GM21367 (cell line): ENCODE results near the gene TEX2.

ENCODE experiments used
- ATAC-seq: cut with Tn5 transposase; IDR thresholded peaks from one replicate; pipeline ENCODE4 v1.9.1; 2021; ENCODE audit not compliant: unreplicated experiment

Gene TEX2

GRCh38 chr17:64263000-64263766 lies at the start of gene TEX2:
Gene TEX2, minus strand, starts transcription at chr17:64263260. Its CDS starts 49,043 bp downstream, at chr17:64214217.
- peak; percentile 83 for ATAC-seq

- ATAC-seq = no peak
Measured at GRCh38 chr17:64309710-64310109, 46.6 kb upstream of the TEX2 start.

GRCh38 chr17:64309021-64309420 lies 46.0 kb upstream of the TEX2 start:
- ATAC-seq = no peak

- no peak for ATAC-seq
Measured at GRCh38 chr17:64306850-64307463, 43.9 kb upstream of the TEX2 start.

GRCh38 chr17:64304551-64304950 lies 41.5 kb upstream of the TEX2 start:
- no peak for ATAC-seq

- ATAC-seq = no peak
Measured at GRCh38 chr17:64300699-64300965, 37.6 kb upstream of the TEX2 start.

- no peak for ATAC-seq
Measured at GRCh38 chr17:64297467-64298088, 34.5 kb upstream of the TEX2 start.

- no peak for ATAC-seq
Measured at GRCh38 chr17:64296246-64296645, 33.2 kb upstream of the TEX2 start.

GRCh38 chr17:64295146-64295545 lies 32.1 kb upstream of the TEX2 start:
- no peak for ATAC-seq

GRCh38 chr17:64291268-64291851 lies 28.3 kb upstream of the TEX2 start:
- ATAC-seq = no peak

GRCh38 chr17:64289741-64290141 lies 26.7 kb upstream of the TEX2 start:
- ATAC-seq = no peak

- no peak for ATAC-seq
Measured at GRCh38 chr17:64282753-64283080, 19.7 kb upstream of the TEX2 start.

- ATAC-seq = no peak
Measured at GRCh38 chr17:64281962-64282752, 19.1 kb upstream of the TEX2 start.

GRCh38 chr17:64278614-64279013 lies 15.6 kb upstream of the TEX2 start:
- ATAC-seq = no peak

- ATAC-seq = no peak
Measured at GRCh38 chr17:64277831-64278562, 14.9 kb upstream of the TEX2 start.

- no peak for ATAC-seq
Measured at GRCh38 chr17:64276961-64277505, 14.0 kb upstream of the TEX2 start.

- ATAC-seq = no peak
Measured at GRCh38 chr17:64275016-64275415, 12.0 kb upstream of the TEX2 start.

GRCh38 chr17:64273006-64273405 lies 9.9 kb upstream of the TEX2 start:
- ATAC-seq = no peak

- ATAC-seq = no peak
Measured at GRCh38 chr17:64270885-64271284, 7.8 kb upstream of the TEX2 start.
